Measurements from ENCODE around the gene CFC1.
"Not testable (repeated sequence)": the region's sequence is repeated elsewhere in the genome, so short reads cannot be mapped to it uniquely, and the experiment has no call there.

The CFC1 gene

GRCh38 chr2:130583582-130583981 is 15.8 kb downstream of the CFC1 start:
- DNase-seq (ENCODE audit: low read depth in 2 of 2), result not testable (repeated sequence)

GRCh38 chr2:130582970-130583369 is 16.4 kb downstream of the CFC1 start:
- DNase-seq (ENCODE audit: low read depth in 2 of 2), result not testable (repeated sequence)

- not testable (repeated sequence) for DNase-seq (ENCODE audit: low read depth in 2 of 2)
Measured at GRCh38 chr2:130581491-130581890, 17.9 kb downstream of the CFC1 start.

GRCh38 chr2:130579121-130579520 is 20.3 kb downstream of the CFC1 start:
- DNase-seq (ENCODE audit: low read depth in 2 of 2), result not testable (repeated sequence)

- DNase-seq (ENCODE audit: low read depth in 2 of 2), result not testable (repeated sequence)
Measured at GRCh38 chr2:130577559-130577958, 21.8 kb downstream of the CFC1 start.

GRCh38 chr2:130576209-130576784 is 23.1 kb downstream of the CFC1 start:
- not testable (repeated sequence) for DNase-seq (ENCODE audit: low read depth in 2 of 2)

GRCh38 chr2:130574230-130574629 is 25.1 kb downstream of the CFC1 start:
- DNase-seq (ENCODE audit: low read depth in 2 of 2), result not testable (repeated sequence)

GRCh38 chr2:130571929-130572328 is 27.4 kb downstream of the CFC1 start:
- not testable (repeated sequence) for DNase-seq (ENCODE audit: low read depth in 2 of 2)

GRCh38 chr2:130566165-130566564 is 33.2 kb downstream of the CFC1 start:
- DNase-seq (ENCODE audit: low read depth in 2 of 2), result not testable (repeated sequence)

- not testable (repeated sequence) for DNase-seq (ENCODE audit: low read depth in 2 of 2)
Measured at GRCh38 chr2:130556441-130556840, 42.9 kb downstream of the CFC1 start.

- DNase-seq (ENCODE audit: low read depth in 2 of 2), result not testable (repeated sequence)
Measured at GRCh38 chr2:130554178-130554577, 45.2 kb downstream of the CFC1 start.

GRCh38 chr2:130549475-130549874 is 49.9 kb downstream of the CFC1 start:
- not testable (repeated sequence) for DNase-seq (ENCODE audit: low read depth in 2 of 2)

- DNase-seq (ENCODE audit: low read depth in 2 of 2), result not testable (repeated sequence)
Measured at GRCh38 chr2:130548418-130548817, 51.0 kb downstream of the CFC1 start.

GRCh38 chr2:130544978-130545377 is 54.4 kb downstream of the CFC1 start:
- DNase-seq (ENCODE audit: low read depth in 2 of 2), result not testable (repeated sequence)

- DNase-seq (ENCODE audit: low read depth in 2 of 2), result not testable (repeated sequence)
Measured at GRCh38 chr2:130543785-130544528, 55.4 kb downstream of the CFC1 start.

- not testable (repeated sequence) for DNase-seq (ENCODE audit: low read depth in 2 of 2)
Measured at GRCh38 chr2:130542789-130543188, 56.6 kb downstream of the CFC1 start.
